Inflammatory macrophage treated with lipopolysaccharide for 1 hour (primary cell): ENCODE results near the gene CLCNKB.
A peak's percentile ranks its signal among the peaks of the same experiment; 100 is the strongest.
"Not testable (repeated sequence)": the region's sequence is repeated elsewhere in the genome, so short reads cannot be mapped to it uniquely, and the experiment has no call there.

ENCODE experiments used
- DNase-seq, 2 donors: peaks; one replicate each; pipeline ENCODE4 v3.0.0-alpha.2; 2020 to 2022

CLCNKB gene

DNA sequence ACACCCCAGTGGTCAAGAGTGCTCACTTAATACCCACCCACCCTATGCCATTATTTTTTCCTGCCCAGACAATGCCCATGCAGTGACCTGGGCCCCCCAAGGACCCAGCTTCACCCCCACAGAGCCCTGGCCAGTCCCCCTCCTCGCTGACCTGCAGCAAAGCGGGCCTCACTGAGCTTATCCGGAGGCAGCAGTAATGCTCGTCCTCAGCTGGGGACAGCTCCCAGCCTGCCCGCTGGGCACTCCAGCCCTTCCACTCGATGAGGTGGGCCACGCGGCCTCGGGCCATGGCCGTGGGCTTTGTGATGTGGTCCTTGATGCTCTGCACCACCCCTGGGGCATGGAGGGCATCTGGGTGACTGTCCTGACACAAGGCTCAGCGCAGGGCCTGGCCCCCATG lies 7.1 kb upstream of the CLCNKB start:
- not testable (repeated sequence) for DNase-seq

DNA sequence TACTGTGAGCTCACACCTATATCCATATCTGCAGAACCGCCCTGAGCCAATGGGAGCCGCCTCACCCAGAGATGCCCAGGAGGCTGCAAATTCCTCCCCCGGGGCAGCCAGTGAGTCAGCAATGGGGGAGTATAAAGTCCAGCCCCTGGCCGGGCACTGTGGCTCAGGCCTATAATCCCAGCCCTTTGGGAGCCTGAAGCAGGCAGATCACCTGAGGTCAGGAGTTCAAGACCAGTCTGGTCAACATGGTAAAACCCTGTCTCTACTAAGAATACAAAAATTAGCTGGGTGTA lies 5.0 kb upstream of the CLCNKB start:
- no peak for DNase-seq

DNA sequence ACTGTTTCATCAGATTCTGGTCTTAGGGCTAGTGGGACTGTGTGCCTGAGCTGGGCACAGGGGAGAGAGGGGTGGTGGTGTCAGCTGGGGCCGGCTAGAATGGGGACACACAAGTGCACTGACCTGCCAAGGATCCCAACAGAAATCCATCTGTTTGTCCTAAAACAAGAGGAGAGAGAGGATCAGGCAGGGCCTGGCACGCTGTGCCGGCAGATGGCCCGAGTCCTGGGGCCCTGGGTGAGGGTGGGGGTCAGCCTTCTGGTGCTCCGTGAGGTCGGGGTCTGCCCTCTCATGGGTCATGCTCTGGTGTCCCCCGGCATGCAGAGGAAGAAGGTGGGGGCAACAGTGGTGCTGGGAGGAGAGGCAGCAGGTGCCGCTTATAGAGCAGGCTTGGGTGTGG lies 3.7 kb upstream of the CLCNKB start:
- DNase-seq, result not testable (repeated sequence)

DNA sequence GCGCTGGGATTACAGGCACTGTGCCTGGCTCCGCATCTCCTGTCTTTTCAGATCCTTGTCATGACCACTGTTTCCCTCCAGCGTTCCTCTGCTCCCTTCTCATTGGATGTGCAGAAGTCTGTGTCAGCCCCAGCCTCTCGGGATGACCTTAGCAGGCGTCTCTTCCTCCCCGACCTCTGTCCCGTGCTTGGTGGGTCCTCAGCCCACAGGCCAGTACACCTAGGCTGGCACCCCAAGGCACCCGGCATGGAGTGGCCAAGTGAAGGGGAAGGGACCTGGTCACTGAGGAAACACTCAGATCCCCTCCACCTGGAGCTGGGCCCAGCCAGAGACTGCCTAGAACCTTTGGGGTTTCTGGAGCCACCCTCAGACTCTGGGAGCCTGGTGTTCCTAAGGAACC lies 2.4 kb upstream of the CLCNKB start:
- DNase-seq, result no peak

DNA sequence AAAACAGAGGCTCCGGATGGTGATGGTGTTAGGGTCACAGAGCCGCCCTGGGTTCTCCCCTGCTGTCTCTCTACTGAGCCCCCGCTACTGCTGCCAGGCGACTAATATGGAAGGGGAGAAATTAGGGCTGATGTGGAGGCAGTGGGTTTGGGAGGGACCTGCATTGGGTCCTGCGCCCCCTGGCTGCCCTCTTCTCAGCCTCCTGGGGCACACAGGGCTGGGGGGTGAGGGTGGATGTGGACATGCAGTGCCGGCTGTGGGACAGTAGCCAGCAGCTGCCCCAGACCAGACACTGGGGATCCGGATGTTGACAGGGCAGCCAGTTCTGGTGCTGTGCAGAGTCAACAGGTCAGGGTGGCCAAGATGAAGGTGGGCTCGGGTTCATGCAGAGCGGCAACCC lies 1.5 kb upstream of the CLCNKB start:
- DNase-seq, result no peak

DNA sequence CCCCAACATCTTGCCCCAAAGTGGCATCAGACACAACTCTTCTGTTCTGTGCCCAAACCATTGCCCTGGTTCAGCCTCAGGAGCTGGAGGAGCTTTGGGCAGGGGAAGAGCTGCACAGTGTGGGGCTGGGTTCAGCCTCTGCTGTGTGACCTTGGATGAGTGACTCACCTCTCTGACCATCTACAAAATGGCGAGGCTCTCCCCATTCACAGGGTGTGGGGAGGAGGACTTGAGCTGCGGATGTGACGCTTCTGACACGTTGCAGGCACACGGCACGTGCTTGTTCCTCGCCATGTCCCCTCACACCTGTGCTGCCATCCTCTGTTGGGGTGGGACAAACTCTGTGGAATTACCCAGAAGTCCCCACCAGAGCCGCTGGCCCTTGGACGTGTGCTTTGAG lies 928 bp upstream of the CLCNKB start:
- DNase-seq, result not testable (repeated sequence)

DNA sequence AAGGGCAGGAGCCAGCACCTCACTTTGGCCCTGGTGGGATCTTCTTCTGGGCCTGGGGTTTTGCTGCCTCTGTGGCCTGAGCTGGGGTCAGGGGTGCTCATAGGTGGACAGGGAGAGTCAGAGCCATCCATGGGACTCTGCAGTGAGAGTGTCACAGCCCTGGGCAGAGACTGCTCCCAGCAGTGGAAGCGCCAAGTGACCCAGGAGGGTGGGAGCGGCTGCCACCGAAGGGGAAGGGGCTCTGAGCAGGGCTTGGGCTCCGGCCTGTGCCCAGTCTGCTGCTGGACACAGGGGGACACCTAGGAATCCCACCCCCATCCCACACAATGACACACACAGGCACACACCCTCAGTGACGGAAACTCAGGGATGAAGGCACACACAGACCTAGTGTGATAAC lies 368 bp downstream of the CLCNKB start:
- no peak for DNase-seq

DNA sequence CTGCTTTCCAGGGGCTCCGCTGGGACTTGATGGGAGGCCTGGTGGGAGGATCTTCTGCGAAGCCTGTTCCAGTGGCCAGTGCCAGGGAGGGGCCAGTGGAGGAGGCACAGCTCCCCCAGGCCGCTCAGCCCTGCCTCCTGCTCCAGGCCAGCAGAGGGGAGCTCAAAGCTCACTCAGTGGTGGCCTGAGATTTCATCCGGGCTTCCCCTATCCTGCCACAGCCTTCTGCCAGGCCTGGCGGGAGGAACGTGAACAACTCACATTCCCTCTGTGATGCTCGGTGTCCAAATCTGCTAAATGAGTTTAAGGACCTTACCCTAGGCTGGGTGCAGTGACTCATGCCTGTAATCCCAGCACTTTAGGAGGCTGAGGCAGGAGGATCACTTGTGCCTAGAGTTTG lies 3.3 kb downstream of the CLCNKB start:
- DNase-seq, result no peak

DNA sequence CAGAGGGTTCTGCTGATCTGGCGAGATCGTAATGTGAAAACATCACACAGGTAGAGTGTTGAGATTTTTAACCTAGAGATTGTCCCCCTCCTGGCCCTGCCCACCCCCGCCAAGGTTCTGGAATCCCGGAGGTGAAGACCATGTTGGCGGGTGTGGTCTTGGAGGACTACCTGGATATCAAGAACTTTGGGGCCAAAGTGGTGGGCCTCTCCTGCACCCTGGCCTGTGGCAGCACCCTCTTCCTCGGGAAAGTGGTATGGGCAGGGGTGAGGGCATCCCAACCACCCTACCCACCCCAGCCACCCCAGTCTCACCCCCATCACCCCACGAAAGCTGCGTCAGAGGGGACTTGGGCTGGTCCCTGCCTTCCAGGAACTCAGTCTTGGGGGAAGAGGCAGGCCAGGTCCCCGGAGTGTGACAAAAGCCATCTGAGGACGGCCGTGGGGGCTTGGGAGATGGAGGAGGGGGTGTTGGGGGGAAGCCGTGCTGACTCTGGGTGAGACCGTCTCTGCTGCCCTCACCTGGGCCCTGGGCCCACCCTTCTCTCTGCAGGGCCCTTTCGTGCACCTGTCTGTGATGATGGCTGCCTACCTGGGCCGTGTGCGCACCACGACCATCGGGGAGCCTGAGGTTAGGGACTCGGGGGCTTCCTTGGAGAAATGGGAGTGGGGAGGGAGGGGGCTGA lies 4.4 kb downstream of the CLCNKB start:
- no peak for DNase-seq

DNA sequence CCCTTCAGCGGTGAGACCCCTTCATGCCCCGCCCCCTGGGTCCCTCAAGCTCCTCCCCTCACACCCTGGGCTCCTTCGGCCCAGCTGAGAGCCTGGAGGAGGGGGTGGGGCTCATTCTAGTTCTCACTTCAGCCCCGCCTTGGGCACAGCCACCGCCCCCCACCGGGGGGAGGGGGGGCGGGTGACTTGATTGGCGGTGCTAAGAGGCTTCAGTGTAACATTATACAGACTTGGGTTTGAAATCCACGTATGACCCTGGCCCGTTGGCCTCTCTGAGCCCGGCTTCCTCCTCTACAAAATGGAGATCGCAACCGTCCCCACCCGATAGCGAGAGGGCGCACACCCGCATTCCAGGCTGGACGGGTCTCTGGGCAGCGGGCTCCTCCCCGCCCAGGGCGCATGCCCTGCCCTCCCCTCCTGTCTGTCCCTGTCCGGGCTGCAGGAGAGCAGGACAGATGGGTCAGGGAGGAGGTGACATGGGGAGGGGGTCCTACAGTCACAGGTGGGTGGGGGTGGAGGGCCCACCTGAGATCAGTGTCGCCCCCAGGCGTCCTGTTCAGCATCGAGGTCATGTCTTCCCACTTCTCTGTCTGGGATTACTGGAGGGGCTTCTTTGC lies 5.1 kb downstream of the CLCNKB start:
- DNase-seq, result no peak

DNA sequence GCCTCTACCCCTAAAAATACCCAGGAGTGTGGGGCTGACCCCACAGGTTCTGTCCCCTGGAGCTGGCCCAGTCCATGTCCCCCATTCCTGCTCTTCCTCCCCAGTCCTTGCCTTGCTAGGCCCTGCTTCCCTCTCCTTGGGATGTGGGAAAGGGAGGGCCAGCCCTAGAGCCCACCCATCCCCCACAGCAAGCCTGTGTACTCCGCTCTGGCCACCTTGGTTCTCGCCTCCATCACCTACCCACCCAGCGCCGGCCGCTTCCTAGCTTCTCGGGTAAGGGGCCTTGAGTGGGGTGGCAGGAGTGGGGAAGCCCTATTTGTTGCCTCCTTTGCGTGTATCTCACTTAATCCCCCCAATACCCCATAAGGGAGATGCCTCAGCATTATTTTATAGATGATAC lies 6.7 kb downstream of the CLCNKB start:
- DNase-seq, result no peak

DNA sequence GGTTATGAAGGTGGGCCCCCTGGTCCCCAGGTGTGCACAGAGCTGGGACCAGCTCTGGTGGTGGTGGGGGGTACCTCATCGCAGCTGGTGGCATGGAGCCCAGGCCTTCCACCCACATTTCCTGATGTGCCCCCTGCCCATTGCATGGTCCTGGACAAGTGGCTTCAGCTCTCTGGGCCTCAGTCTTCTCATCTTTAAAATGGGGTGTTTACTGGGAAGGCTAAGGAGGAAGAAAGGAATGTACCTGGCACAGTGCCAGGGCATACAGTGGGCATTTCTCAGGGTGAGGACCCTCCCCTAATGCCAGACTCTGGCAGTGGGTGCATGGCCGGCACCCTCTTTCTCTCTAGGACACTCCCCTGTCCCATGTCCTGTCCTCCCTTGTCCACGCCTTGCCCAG lies 7.5 kb downstream of the CLCNKB start:
- no peak for DNase-seq

DNA sequence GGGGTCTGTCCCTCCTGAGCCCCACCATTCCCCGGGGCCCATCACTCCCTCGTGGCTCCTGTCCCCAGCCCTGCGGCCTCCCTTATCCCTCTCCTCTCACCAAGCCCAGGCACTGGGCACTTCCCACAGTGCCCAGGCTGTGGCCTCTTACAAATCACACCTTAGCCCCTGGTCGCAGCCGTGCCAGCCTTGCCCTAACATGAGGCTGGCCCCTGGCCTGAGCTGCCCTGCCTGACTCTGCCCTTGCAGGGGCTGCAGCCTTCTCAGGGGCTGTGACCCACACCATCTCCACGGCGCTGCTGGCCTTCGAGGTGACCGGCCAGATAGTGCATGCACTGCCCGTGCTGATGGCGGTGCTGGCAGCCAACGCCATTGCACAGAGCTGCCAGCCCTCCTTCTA lies 8.4 kb downstream of the CLCNKB start:
- DNase-seq, result not testable (repeated sequence)

DNA sequence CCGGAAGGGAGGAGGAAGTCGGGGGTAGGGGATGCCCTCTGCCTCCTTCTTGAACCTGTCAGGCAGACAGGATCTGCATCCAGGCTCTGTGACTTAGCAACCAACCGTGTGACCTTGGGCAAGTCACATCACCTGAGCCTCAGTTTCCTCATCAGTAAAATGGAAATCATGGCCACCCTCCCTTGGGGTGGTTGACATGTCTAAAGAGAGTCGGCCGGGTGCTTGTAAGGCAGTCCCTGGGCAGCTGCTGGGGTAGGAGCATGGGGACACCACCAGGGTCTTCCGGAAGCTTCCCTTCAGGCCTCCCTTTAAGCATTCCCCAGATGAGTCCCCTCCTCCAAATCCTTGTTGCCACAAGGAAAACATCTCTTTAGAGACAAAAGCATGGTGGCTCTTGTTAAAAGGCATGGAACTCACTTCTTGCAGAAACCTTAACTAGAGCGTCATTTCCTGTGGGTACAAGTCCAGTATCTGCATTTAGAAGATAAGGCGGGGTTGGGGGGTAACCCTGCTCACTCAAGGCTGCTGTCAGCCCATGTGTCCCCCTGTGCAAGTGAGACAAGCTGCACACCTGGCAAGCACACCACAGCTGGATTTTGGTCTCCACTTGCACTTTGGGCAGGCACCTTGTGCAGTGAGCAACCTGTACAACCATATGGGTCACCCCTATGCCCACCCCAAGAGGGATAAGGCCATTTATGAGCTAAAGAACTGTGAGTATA lies 10.4 kb downstream of the CLCNKB start:
- DNase-seq, result no peak

DNA sequence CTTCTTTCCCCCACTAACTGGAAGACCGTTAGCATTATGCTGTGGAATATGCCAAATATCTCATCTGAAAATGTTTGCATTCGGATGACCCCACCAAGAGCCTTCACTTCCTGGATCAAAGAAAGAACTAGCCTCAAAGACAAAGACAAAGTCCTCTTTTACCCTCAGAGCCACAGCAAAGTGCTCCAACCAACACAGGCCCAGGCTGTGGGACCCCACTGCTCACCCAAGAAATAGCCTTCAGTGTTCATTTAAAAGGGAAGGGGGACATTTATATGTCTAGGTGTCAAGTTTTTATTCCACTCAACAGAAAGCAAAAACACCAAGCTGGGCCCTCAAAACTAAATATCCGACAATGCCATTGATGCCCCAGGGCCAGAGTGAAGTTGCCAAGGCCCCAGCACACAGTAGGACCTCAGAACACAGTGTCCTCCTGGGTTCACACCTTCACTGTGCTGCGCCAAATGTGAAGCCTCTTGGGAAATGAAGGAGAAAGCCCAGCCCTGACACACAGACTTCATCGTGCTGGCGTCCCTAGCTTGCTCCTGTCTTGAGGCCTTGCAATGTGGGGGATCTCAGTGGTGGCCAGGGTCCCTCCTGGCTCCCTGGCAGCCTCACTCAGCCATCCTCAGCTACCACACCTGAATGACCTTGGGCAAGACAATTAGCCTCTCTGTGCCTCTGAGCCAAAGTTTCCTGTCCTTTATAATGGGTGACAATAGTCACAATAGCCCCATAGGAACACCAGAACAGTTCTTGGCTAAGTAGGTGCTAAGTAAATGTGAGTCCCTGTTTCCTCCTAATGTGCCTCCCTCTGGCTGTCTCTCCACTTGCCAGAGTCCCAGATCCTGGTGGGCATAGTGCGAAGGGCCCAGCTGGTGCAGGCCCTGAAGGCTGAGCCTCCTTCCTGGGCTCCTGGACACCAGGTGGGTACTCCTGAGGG lies 11.3 kb downstream of the CLCNKB start:
- no peak for DNase-seq

DNA sequence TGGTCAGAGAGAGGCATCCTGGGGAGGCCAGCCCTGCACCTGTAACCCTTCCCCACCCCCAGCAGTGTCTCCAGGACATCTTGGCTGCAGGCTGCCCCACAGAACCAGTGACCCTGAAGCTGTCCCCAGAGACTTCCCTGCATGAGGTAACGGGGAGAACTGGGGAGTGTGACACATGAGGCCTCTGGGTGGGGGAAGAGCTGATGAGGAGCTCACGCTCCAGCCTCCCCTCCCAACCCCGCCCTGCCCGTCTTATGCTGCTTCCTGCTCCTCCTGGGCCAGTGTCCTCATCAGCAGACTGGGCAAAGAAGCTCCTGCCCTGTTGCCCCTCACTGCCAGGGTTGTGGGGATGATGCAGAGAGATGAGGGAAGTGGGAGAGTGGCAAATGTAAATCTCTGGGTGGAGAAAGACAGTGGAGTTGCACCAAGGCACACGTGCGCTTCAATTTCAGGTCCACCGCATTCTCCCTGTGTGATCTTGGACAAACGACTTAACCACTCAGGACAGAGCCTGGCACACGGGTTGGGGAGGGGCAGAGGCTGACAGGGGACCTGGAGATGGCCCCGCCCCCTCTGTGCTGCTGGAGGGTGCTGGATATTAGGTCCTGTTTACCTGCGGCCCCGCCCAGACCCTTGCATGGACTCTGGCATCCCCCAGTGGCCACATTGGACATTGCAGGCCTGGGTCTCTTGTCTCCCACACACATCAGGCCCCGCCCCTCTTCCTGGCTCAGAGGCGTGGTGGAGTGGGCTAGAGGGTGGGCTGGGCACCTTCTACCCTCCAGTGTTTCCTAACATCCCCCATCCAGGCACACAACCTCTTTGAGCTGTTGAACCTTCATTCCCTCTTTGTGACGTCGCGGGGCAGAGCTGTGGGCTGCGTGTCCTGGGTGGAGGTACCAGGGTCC lies 12.3 kb downstream of the CLCNKB start:
- DNase-seq, result peak; percentile 47 to 88

DNA sequence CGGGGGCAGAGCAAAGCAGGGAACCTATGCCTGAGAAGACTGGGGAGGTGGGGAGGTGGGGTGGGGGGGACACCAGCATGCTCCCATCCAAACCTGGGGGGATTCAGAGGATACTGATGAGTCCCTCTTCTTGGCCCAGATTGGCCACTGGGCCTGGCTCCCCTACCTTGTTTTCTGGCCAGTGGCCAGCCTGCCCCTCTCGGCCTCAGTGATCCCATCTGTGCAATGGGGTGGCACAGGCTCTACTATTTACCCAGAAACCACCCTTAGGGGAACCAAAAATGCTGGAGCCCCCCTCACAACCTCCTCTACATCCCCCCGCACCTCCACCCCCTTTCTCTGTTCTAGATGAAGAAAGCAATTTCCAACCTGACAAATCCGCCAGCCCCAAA lies 12.9 kb downstream of the CLCNKB start:
- not testable (repeated sequence) for DNase-seq

DNA sequence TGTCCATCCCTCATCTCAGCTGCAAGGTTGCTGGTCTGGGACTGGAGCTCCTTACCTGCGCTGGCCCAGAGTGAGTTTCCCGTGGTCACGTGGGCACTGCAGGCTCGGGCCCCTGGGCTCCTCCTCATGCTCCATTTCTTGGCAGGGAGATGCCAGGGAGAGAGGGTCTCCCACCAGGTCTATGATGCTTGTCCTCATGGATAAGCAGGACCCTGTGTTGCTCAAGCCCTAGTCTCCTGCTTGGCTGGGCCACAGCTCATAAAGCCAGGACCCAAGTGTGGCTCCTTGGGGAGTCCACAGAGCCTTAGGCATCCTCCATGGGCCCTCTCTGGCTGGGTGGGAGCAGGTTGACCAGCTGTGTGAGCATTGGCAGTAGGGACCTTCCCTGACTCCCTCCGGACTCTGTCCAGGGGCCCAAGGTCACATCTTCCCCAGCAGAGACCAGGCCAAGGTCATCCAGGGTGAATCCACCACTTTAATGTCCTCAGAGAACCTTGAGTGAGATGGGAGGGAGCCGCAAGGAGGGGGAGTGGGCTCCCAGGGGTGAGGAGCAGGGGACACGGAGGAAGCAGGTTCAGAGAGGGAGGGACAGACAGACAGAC lies 13.8 kb downstream of the CLCNKB start:
- DNase-seq, result not testable (repeated sequence)

DNA sequence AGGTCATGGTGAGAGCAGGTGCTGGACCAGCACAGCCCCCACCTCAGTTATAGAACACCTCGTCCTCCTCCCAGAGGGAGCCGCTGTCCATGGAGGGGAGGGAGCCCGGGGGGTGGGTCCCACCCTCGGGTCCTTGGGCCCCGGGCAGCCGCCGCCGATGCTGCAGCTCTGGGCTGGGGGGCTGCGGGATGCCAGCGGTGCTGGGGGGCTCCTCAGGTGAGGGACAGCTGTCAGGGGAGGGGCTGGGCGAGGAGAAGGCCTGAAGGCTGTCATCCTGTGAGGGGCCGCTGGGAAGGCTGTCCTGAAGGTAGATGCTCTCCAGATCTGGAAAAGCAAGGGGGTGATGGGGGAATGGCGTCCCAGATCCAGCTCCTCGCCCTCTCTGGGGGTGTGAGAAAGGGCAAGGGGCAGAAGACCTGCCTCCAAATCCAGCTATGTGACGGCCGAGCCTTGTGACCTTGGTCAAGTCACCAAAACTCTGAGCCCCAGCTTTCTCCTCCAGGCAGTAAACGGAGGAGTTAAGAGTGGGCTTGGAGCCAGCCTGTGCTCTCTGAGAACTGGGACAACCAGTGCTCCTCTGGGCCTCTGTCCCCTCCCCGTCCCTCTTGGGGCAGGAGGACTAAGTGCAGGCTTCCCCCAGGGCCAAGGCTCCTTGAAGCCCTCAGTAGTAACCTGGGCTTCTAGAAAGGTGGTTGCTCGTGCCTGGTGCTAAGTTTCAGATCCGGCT lies 15.0 kb downstream of the CLCNKB start:
- DNase-seq, result not testable (repeated sequence)

DNA sequence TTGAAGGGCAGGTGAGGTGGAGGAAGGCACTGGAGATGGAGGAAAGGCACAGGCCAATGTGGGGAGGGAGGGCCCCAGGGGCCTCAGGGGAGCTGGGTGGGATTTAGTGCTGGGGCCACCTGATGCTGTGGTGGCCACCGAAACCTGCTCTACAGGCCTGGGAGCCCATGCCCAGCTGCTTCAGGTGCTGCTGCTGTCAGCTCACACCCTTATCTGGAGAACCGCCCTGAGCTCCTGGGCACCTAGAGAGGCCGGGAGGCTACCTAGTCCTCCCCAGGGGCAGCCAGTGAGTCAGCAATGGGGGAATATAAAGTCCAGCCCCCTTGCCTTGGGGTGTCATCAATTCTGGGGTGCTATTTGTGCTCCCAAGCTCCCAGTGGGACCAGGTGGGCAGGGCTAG lies 17.7 kb downstream of the CLCNKB start:
- DNase-seq, result no peak
